HEK293T (cell line): ENCODE data around the gene GHR.

Experiments used
- CTCF ChIA-PET: fragments of 350-600 bp; formaldehyde crosslinking; extraction: SDS; loops from one replicate; lab custom pipeline; 2021; ENCODE audit warnings: antibody characterized with exemption, inconsistent platforms; lab: Yijun Ruan, JAX
- POLR2A ChIA-PET: fragments of 350-600 bp; formaldehyde crosslinking; extraction: SDS; loops from one replicate; lab custom pipeline; 2020; ENCODE audit warnings: antibody characterized with exemption, inconsistent platforms; lab: Yijun Ruan, JAX
- DNase-seq: peaks from one replicate; pipeline ENCODE4 v3.0.0; 2012; ENCODE audit warnings: mixed read lengths; ENCODE audit errors: extremely low spot score
- ARNT ChIP-seq: fragments of 450-650 bp; IDR thresholded peaks from 2 replicates; pipeline ENCODE4 v1.6.1; 2017; ENCODE audit warnings: mild to moderate bottlenecking
- CTBP1 ChIP-seq: fragments of 450-650 bp; IDR thresholded peaks from 2 replicates; pipeline ENCODE4 v1.6.1; 2016; ENCODE audit warnings: borderline replicate concordance
- ELF4 ChIP-seq: fragments of 450-650 bp; IDR thresholded peaks from 2 replicates; pipeline ENCODE4 v1.6.1; 2017; ENCODE audit warnings: antibody characterized with exemption
- FOXK2 ChIP-seq: fragments of 450-650 bp; IDR thresholded peaks from 2 replicates; pipeline ENCODE4 v1.6.1; 2016; ENCODE audit warnings: mild to moderate bottlenecking
- FOXM1 ChIP-seq: fragments of 450-650 bp; IDR thresholded peaks from 2 replicates; pipeline ENCODE4 v1.6.1; 2017; ENCODE audit warnings: mild to moderate bottlenecking, borderline replicate concordance
- HDGF ChIP-seq: fragments of 450-650 bp; IDR thresholded peaks from 2 replicates; pipeline ENCODE4 v1.6.1; 2017; ENCODE audit warnings: antibody characterized with exemption, borderline replicate concordance
- L3MBTL2 ChIP-seq: fragments of 450-650 bp; conservative IDR thresholded peaks from 2 replicates; pipeline ENCODE4 v1.6.1; 2016; ENCODE audit warnings: mild to moderate bottlenecking
- LEF1 ChIP-seq: fragments of 450-650 bp; IDR thresholded peaks from 2 replicates; pipeline ENCODE4 v1.6.1; 2017; ENCODE audit warnings: mild to moderate bottlenecking, borderline replicate concordance
- NFRKB ChIP-seq: fragments of 450-650 bp; IDR thresholded peaks from 2 replicates; pipeline ENCODE4 v1.6.1; 2016; ENCODE audit warnings: mild to moderate bottlenecking, moderate library complexity
- SUZ12 ChIP-seq: fragments of 450-650 bp; IDR thresholded peaks from 2 replicates; pipeline ENCODE4 v1.6.1; 2016; ENCODE audit warnings: mild to moderate bottlenecking
- TARDBP ChIP-seq: fragments of 450-650 bp; IDR thresholded peaks from 2 replicates; pipeline ENCODE4 v1.6.1; 2016

GHR gene

DNA sequence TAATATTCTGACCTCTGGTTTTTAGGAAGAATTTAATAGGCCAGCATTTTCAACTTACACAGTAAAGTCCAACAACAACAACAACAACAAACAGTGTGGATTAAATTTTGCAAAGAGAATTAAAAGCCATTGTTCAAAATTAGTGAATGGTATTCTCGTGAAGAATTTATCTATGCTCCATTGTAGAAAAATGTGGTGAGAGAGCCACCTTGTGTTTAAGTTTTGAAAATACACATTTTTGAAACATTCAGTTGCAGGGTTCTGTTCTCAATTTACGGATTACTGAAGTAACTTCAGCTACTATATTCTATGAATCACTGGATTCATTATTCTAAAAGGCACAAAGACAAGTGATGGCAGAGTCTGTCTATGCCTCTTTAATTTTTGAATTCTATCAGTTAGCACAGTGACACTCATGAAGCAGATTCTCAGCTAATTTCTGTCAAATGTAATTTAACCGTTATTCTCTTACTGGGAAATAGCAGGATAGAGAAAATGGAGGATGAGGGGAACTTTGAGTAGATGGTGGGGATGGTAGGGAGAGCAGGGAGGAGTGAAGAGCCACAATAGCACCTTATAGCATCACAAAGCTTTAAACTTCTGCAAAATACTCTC lies 344.4 kb downstream of the GHR start:
- no peak for TF ChIP-seq FOXK2
- no peak for TF ChIP-seq TARDBP
- TF ChIP-seq SUZ12: no peak
- TF ChIP-seq L3MBTL2: no peak
- TF ChIP-seq FOXM1: no peak
- no peak for TF ChIP-seq ELF4
- TF ChIP-seq ARNT: no peak
- DNase-seq: peak; percentile 12
- ChIA-PET CTCF (interaction anchor here (0.6 to 1.3 kb wide), 9 partner anchors 26 to 911 kb away, joined by 3 to 5 read pairs (median 3); partner anchors contain the start of gene FBXO4), POLR2A (interaction anchor here (1.1 kb wide), 1 partner anchor 43 kb away, joined by 3 read pairs; the partner anchor contains the start of gene SELENOP)

DNA sequence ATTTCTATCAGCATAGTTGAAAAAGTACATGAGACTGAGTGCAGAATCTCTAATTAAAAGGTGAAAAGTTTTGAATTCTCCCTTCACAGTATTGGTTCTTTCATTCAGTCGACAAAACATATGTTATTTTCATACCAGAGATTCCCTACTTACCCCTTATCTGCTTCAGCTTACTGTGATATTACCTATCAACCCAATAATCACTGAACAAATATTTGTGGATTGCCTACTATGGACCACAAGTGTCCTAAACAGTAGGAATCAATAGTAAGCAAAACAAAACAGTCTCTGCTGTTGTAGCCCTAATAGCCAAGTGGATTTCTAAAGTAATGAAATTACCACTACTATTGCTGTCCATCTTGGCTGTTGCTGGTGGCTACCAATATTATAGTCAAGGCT lies 344.9 kb downstream of the GHR start:
- TF ChIP-seq SUZ12: no peak
- CTCF ChIA-PET: interaction anchor here (0.7 to 1.3 kb wide), 5 partner anchors 103 to 912 kb away, joined by 3 to 5 read pairs (median 4); partner anchors contain the start of gene FBXO4
- POLR2A ChIA-PET: interaction anchor here (1.1 kb wide), 1 partner anchor 43 kb away, joined by 3 read pairs; the partner anchor contains the start of gene SELENOP
- no peak for DNase-seq

DNA sequence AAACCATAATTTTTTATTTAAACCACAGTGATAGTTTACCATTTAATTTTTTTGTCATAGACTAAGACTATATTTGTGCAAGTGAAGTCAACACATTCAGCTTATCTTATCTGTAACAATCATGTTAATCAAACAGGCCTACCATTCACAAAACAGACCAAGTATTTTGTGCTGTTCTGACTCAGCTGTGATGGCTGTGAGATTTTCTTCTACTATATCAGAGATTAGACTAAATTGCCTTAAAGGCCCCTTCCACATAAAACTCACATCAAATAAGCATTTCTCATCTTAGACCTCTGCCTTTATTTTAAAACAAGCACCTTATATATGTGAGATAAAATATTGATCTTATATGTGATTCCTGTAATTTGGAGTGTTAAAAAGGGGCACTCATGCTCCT lies 346.8 kb downstream of the GHR start:
- TF ChIP-seq TARDBP: no peak
- TF ChIP-seq CTBP1: no peak
- no peak for TF ChIP-seq NFRKB
- TF ChIP-seq LEF1: no peak
- TF ChIP-seq HDGF: no peak
- DNase-seq: no peak
- CTCF ChIA-PET: no interaction called here
- POLR2A ChIA-PET: no interaction called here
